PC-9 (cell line): ENCODE data around the gene SRPK2.

Experiments used
- CTCF ChIP-seq: fragments of 200-600 bp; sonication (generic); conservative IDR thresholded peaks from 2 replicates; pipeline ENCODE4 v1.6.1; 2017; ENCODE audit warnings: mixed run types, antibody characterized with exemption, mild to moderate bottlenecking, moderate library complexity
- EZH2 ChIP-seq: fragments of 200-600 bp; sonication (generic); IDR thresholded peaks from 2 replicates; pipeline ENCODE4 v1.8.0; 2017; ENCODE audit warnings: antibody characterized with exemption, low read depth

- TF ChIP-seq CTCF: no peak
- no peak for TF ChIP-seq EZH2
These were observed 147.5 kb downstream of the SRPK2 start for GRCh38 chr7:105241198-105241597.
